Right lobe of liver (tissue), 4 donors: ENCODE data around the gene GPS1.

Source experiments
- CTCF ChIP-seq, 4 donors: fragments of 200-600 bp in 3 of 4; fragments of 450-650 bp in 1 of 4; IDR thresholded peaks; one replicate each; pipeline versions ENCODE4 v1.5.1 to v1.8.0; 2016 to 2022; ENCODE audit warnings: antibody characterized with exemption in 4 of 4, mild to moderate bottlenecking in 2 of 4
- POLR2A ChIP-seq: fragments of 450-650 bp; IDR thresholded peaks from one replicate; pipeline ENCODE4 v1.6.1; 2017; ENCODE audit warnings: antibody characterized with exemption, mild to moderate bottlenecking
- donor health status: DM: no; HTN: no; CAD: no.
- donor health status: DM: no; HTN: no; CAD: no.
- donor health status: DM: no; HTN: yes; CAD: no.

GRCh38 chr17:82046903-82047302, 4.8 kb upstream of the GPS1 start:
- TF ChIP-seq POLR2A (no peak), CTCF (IDR thresholded peaks at IDR 0.05) (no peak)
